OCI-LY1 (cell line): Measurements from ENCODE around the gene ACSL1.

Experiments used
- H2AFZ ChIP-seq: fragments of 200-600 bp; sonication (generic), shearing (Covaris generic); 2 replicates; pipeline ENCODE4 v1.6.0; 2014; ENCODE audit warnings: antibody characterized with exemption, mild to moderate bottlenecking, low read length
- H3F3A ChIP-seq: fragments of 200-600 bp; sonication (generic), shearing (Covaris generic); 2 replicates; pipeline ENCODE4 v1.6.0; 2014; ENCODE audit warnings: mild to moderate bottlenecking, antibody characterized with exemption, low read length, moderate library complexity; ENCODE audit not compliant: insufficient read depth
- H3K27ac ChIP-seq: fragments of 200-600 bp; sonication (generic); 2 replicates; pipeline ENCODE4 v1.5.1; 2014; ENCODE audit warnings: low read length, mixed run types, mild to moderate bottlenecking, low read depth; ENCODE audit not compliant: poor library complexity, severe bottlenecking
- H3K27me3 ChIP-seq: fragments of 200-600 bp; sonication (generic); 2 replicates; pipeline ENCODE4 v1.6.0; 2014; ENCODE audit warnings: antibody characterized with exemption, mild to moderate bottlenecking, low read length, moderate library complexity; ENCODE audit not compliant: insufficient read depth
- H3K36me3 ChIP-seq: fragments of 200-600 bp; sonication (generic); 2 replicates; pipeline ENCODE4 v1.6.1; 2014; ENCODE audit warnings: mild to moderate bottlenecking, antibody characterized with exemption, low read length, moderate library complexity, mixed read lengths; ENCODE audit not compliant: insufficient read depth
- H3K4me1 ChIP-seq: fragments of 200-600 bp; sonication (generic); 2 replicates; pipeline ENCODE4 v1.5.1; 2014; ENCODE audit warnings: mild to moderate bottlenecking, low read length, moderate library complexity; ENCODE audit not compliant: insufficient read depth, severe bottlenecking
- H3K4me2 ChIP-seq: fragments of 200-600 bp; sonication (generic), shearing (Covaris generic); 2 replicates; pipeline ENCODE4 v1.6.1; 2014; ENCODE audit warnings: low read length
- H3K4me3 ChIP-seq: fragments of 200-600 bp; sonication (generic); 2 replicates; pipeline ENCODE4 v1.5.1; 2014; ENCODE audit warnings: low read length, low read depth, mild to moderate bottlenecking, mixed read lengths; ENCODE audit not compliant: poor library complexity, severe bottlenecking
- H3K79me2 ChIP-seq: fragments of 200-600 bp; shearing (Covaris generic); 2 replicates; pipeline ENCODE4 v1.6.1; 2016; ENCODE audit warnings: mixed run types, low read length, mixed read lengths; ENCODE audit not compliant: insufficient read depth
- H3K9ac ChIP-seq: fragments of 200-600 bp; sonication (generic), shearing (Covaris generic); 2 replicates; pipeline ENCODE4 v1.6.1; 2014; ENCODE audit warnings: mild to moderate bottlenecking, low read length, mixed read lengths
- H3K9me2 ChIP-seq: fragments of 200-600 bp; sonication (generic), shearing (Covaris generic); 2 replicates; pipeline ENCODE4 v1.6.1; 2014; ENCODE audit warnings: low read depth, mild to moderate bottlenecking, low read length, mixed read lengths
- H3K9me3 ChIP-seq: fragments of 200-600 bp; shearing (Covaris generic); 2 replicates; pipeline ENCODE4 v1.6.1; 2014; ENCODE audit warnings: low read length, mixed read lengths
- H4K20me1 ChIP-seq: fragments of 200-600 bp; sonication (generic), shearing (Covaris generic); 2 replicates; pipeline ENCODE4 v1.6.0; 2016; ENCODE audit warnings: mild to moderate bottlenecking, low read length; ENCODE audit not compliant: insufficient read depth
- CTCF ChIP-seq: fragments of 200-600 bp; sonication (generic), shearing (Covaris generic); IDR thresholded peaks from 2 replicates; pipeline ENCODE4 v1.5.1; 2017; ENCODE audit warnings: mild to moderate bottlenecking, antibody characterized with exemption, low read length, moderate library complexity, mixed read lengths
- EZH2 ChIP-seq: fragments of 200-600 bp; sonication (generic), shearing (Covaris generic); IDR thresholded peaks from 2 replicates; pipeline ENCODE4 v1.8.0; 2017; ENCODE audit warnings: borderline replicate concordance, mixed run types, mild to moderate bottlenecking, antibody characterized with exemption, low read length, moderate library complexity, mixed read lengths

Gene ACSL1

GRCh38 chr4:184719407-184719806 lies 106.4 kb downstream of the ACSL1 start:
- Histone ChIP-seq H3K9me2 (no peaks in the 10 kb centered on the region), H3K4me1 (no peaks in the 10 kb centered on the region), H3K36me3 (peaks cover 99% of the 10 kb centered on the region), H3K4me2 (no peak overlapping the region), H2AFZ (no peak overlapping the region), H3K27me3 (no peaks in the 10 kb centered on the region), H3K4me3 (no peak overlapping the region), H3K9me3 (no peaks in the 10 kb centered on the region), H3K9ac (no peak overlapping the region), H3K79me2 (peaks cover 21% of the 10 kb centered on the region), H4K20me1 (no peaks in the 10 kb centered on the region), H3K27ac (no peak overlapping the region), H3F3A (no peaks in the 10 kb centered on the region)
- TF ChIP-seq EZH2 (no peak), CTCF (no peak)

- H3K27me3 ChIP-seq, result no peaks in the 10 kb centered on the region
- H3K4me3 ChIP-seq, result no peak overlapping the region
- no peaks in the 10 kb centered on the region for H3K9me2 ChIP-seq
- no peak overlapping the region for H3K9ac ChIP-seq
- peaks cover 100% of the 10 kb centered on the region for H3K36me3 ChIP-seq
- H2AFZ ChIP-seq, result no peak overlapping the region
- H3K27ac ChIP-seq, result no peak overlapping the region
- 0 out of 2 replicates have a peak, but pooled peaks cover 6% of the 10 kb centered on the region for H3K79me2 ChIP-seq
- H3F3A ChIP-seq, result no peaks in the 10 kb centered on the region
- H3K4me1 ChIP-seq, result no peaks in the 10 kb centered on the region
- TF ChIP-seq EZH2 (no peak), CTCF (no peak)
- no peaks in the 10 kb centered on the region for H3K9me3 ChIP-seq
- no peaks in the 10 kb centered on the region for H4K20me1 ChIP-seq
- no peak overlapping the region for H3K4me2 ChIP-seq
These were observed 110.2 kb downstream of the ACSL1 start for GRCh38 chr4:184715526-184715925.

GRCh38 chr4:184713887-184714286 lies 111.9 kb downstream of the ACSL1 start:
- Histone ChIP-seq H3K9me3 (0 out of 2 replicates have a peak, but pooled peaks cover 5% of the 10 kb centered on the region), H3K36me3 (peaks cover 100% of the 10 kb centered on the region), H3K9me2 (no peaks in the 10 kb centered on the region), H3K4me1 (no peaks in the 10 kb centered on the region), H4K20me1 (no peaks in the 10 kb centered on the region), H2AFZ (no peak overlapping the region), H3K4me3 (no peak overlapping the region), H3K79me2 (no peaks in the 10 kb centered on the region), H3K4me2 (no peak overlapping the region), H3F3A (no peaks in the 10 kb centered on the region), H3K27me3 (no peaks in the 10 kb centered on the region), H3K27ac (no peak overlapping the region), H3K9ac (no peak overlapping the region)
- TF ChIP-seq EZH2 (no peak), CTCF (no peak)
